GM12878 (cell line): ENCODE measurements around the gene MSLN. TPM values are rescaled to one million over a fixed set of nuclear protein-coding genes. Genes with fewer than 3 reads are reported as not detected.

Source experiments
- CEBPB ChIP-seq, 2 experiments: fragments of 150-350 bp in 1 of 2; IDR thresholded peaks; 2 replicates each; pipeline ENCODE4 v1.6.1; 2012 to 2014; ENCODE audit warnings: low read depth in 2 of 2, low read length in 2 of 2, borderline replicate concordance in 1 of 2, inconsistent platforms in 1 of 2
- EGR1 ChIP-seq, 2 experiments: IDR thresholded peaks; 1 replicate in 1 of 2; 2 replicates in 1 of 2; pipeline ENCODE4 v1.6.1; 2011 to 2012; ENCODE audit warnings: low read depth in 2 of 2, low read length in 2 of 2, borderline replicate concordance in 1 of 2, mild to moderate bottlenecking in 1 of 2, moderate library complexity in 1 of 2
- KAT2A ChIP-seq: conservative IDR thresholded peaks from 2 replicates; pipeline ENCODE4 v1.6.1; 2011; ENCODE audit warnings: low read depth, low read length; ENCODE audit not compliant: control insufficient read depth
- WRNIP1 ChIP-seq: IDR thresholded peaks from 2 replicates; pipeline ENCODE4 v1.6.1; 2011; ENCODE audit warnings: low read depth, low read length, improper control_type of control experiment, borderline replicate concordance
- YY1 ChIP-seq: IDR thresholded peaks from 2 replicates; pipeline ENCODE4 v1.6.1; 2011; ENCODE audit warnings: low read depth, mild to moderate bottlenecking, low read length
- ZNF592 ChIP-seq: fragments of 450-650 bp; IDR thresholded peaks from 2 replicates; pipeline ENCODE4 v1.6.1; 2017; ENCODE audit warnings: mild to moderate bottlenecking, moderate library complexity
- polyA plus RNA-seq, 11 experiments: library from polyadenylated mRNA; depleted of rRNA in 4 of 11; unstranded in 6 of 11; stranded (reverse) in 5 of 11; fragments of >200 nt; fragmentation: Nextera tagmentation in 4 of 11; fragmentation: Illumina TruSeq in 1 of 11; extraction: Ambion mirVana in 4 of 11; extraction: Trizol in 1 of 11; gene quantifications; 1 replicate in 1 of 11; 2 replicates in 10 of 11; pipeline versions ENCODE4 v1.2.1 to v1.2.3, GENCODE V29; 2011 to 2016; ENCODE audit warnings: inconsistent platforms in 2 of 11, missing spikeins in 2 of 11, low read depth in 1 of 11
- total RNA-seq, 4 experiments: library from RNA; depleted of rRNA in 3 of 4; stranded (reverse); fragments of >200 nt in 3 of 4; fragmentation: Illumina TruSeq in 1 of 4; extraction: Trizol in 1 of 4; gene quantifications; 2 replicates each; pipeline versions ENCODE4 v1.2.1 to v1.2.3, GENCODE V29; 2013 to 2021
- TF ChIP-seq, protein P1 (sequence below): fragments of 450-650 bp; IDR thresholded peaks from 2 replicates; pipeline ENCODE4 v1.6.1; 2017; ENCODE audit warnings: low read depth, mild to moderate bottlenecking, moderate library complexity

Gene MSLN
- total and polyA plus RNA-seq, 10 of the 15 experiments (the other 5 are each of a cell fraction or from before 2014, with no cell fraction given), result 0.08 TPM; not detected in 9

DNA sequence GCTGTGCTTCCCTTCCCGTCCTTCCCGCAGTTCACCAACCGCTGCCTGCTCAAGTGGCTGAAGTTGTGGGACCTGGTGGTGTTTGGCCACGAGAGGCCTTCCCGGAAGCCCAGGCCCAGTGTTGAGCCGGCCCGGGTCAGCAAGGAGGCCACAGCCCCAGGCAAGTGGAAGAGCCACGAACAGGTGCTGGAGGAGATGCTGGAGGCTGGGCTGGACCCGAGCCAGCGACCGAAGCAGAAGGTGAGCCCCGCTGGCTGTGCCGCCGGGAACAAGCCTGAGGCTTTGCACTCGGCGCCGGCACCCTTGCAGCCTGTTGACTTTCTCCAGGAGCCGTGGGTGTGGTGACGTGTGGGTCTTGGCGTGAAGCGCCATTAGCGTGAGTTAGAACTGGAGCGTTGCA lies 30.6 kb downstream of the MSLN start (continued):
- TF ChIP-seq ZNF592 (no peak), EGR1 (IDR thresholded peaks at IDR 0.05; ENCODE audit: borderline replicate concordance in 1 of 2, low read depth in 2 of 2, low read length in 2 of 2) (no peak), KAT2A (no peak), WRNIP1 (no peak), CEBPB (IDR thresholded peaks at IDR 0.05; ENCODE audit: borderline replicate concordance in 1 of 2, low read depth in 2 of 2, low read length in 2 of 2) (no peak), YY1 (no peak)
- TF ChIP-seq, protein P1, sequence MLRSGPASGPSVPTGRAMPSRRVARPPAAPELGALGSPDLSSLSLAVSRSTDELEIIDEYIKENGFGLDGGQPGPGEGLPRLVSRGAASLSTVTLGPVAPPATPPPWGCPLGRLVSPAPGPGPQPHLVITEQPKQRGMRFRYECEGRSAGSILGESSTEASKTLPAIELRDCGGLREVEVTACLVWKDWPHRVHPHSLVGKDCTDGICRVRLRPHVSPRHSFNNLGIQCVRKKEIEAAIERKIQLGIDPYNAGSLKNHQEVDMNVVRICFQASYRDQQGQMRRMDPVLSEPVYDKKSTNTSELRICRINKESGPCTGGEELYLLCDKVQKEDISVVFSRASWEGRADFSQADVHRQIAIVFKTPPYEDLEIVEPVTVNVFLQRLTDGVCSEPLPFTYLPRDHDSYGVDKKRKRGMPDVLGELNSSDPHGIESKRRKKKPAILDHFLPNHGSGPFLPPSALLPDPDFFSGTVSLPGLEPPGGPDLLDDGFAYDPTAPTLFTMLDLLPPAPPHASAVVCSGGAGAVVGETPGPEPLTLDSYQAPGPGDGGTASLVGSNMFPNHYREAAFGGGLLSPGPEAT, result no peak
